ENCODE data around the gene HSD17B1.
A peak's percentile ranks its signal among the peaks of the same experiment; 100 is the strongest.

The HSD17B1 gene

DNA sequence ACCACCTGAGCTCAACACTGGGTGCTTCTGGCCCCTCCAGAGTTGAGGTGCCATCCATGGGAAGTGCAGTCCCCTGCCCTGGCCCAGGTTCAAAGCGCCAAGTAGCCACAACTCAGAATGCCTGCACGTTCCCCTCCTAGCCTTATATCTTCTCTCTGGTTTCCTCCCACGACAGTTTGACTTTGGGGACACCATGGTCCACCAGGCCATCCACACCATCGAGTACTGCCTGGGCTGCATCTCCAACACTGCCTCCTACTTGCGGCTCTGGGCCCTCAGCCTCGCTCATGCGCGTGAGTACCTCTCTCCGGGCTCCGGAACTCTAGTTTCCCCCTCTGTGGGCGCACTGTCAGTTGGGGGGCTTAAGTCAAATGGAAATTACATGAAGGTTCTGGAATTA is 39.0 kb upstream of the HSD17B1 start:
- peaks cover 45 to 58% of the 10 kb centered on the region in 2 experiments for H3K36me3 ChIP-seq (ENCODE audit: control insufficient read depth in 1 of 2, insufficient read depth in 2 of 2, low read depth in 1 of 2, low read length in 2 of 2)
- no peak overlapping the region for H3K23ac ChIP-seq (ENCODE audit: low read length in 2 of 2)
- no peaks in the 10 kb centered on the region for H3K9me3 ChIP-seq (ENCODE audit: control insufficient read depth, low read length)
- H3K18ac ChIP-seq (ENCODE audit: low read depth in 1 of 2, low read length in 2 of 2), result peak overlapping the region in 1 of 2 experiments; percentile 40
- DNase-seq, result no peak
- H2BK120ac ChIP-seq (ENCODE audit: low read depth, low read length), result no peak overlapping the region
- no peak overlapping the region for H3K27ac ChIP-seq (ENCODE audit: low read length, poor library complexity, severe bottlenecking)
- H3K79me1 ChIP-seq (replicated peaks; ENCODE audit: low read length, poor library complexity, severe bottlenecking), result no peaks in the 10 kb centered on the region
- no peak overlapping the region for H3K4ac ChIP-seq (ENCODE audit: low read depth in 1 of 2, low read length in 2 of 2)
- H2AK5ac ChIP-seq (ENCODE audit: low read length, severe bottlenecking), result no peak overlapping the region
- peaks cover 8% of the 10 kb centered on the region for H3K4me1 ChIP-seq (ENCODE audit: control insufficient read depth, insufficient read depth, low read depth, low read length)
- H2BK12ac ChIP-seq (ENCODE audit: low read length in 2 of 2), result peak overlapping the region; percentile 14 to 81
- no peak overlapping the region for H2BK15ac ChIP-seq (ENCODE audit: low read depth, poor library complexity, severe bottlenecking)
- no peak overlapping the region for H2AFZ ChIP-seq (ENCODE audit: low read depth, low read length)
- H3K4me2 ChIP-seq (ENCODE audit: low read length, poor library complexity, severe bottlenecking), result no peak overlapping the region
- H2BK5ac ChIP-seq (ENCODE audit: low read depth, low read length, poor library complexity, severe bottlenecking), result no peak overlapping the region
- no peaks in the 10 kb centered on the region for H3K27me3 ChIP-seq (ENCODE audit: control insufficient read depth in 1 of 2, insufficient read depth in 1 of 2, low read length in 2 of 2)
- H3K9ac ChIP-seq (ENCODE audit: low read length), result peak overlapping the region; percentile 53
- no peak overlapping the region for H3K4me3 ChIP-seq (ENCODE audit: insufficient read depth in 1 of 2, low read depth in 1 of 2, low read length in 2 of 2)
- H3K14ac ChIP-seq (ENCODE audit: low read length in 2 of 2), result no peak overlapping the region
- peak overlapping the region; percentile 22 for H4K8ac ChIP-seq (ENCODE audit: low read length)
- H4K91ac ChIP-seq (ENCODE audit: low read length), result peak overlapping the region; percentile 55
- WGBS, result 99% methylated on average over 11 of the region's 11 CpGs

DNA sequence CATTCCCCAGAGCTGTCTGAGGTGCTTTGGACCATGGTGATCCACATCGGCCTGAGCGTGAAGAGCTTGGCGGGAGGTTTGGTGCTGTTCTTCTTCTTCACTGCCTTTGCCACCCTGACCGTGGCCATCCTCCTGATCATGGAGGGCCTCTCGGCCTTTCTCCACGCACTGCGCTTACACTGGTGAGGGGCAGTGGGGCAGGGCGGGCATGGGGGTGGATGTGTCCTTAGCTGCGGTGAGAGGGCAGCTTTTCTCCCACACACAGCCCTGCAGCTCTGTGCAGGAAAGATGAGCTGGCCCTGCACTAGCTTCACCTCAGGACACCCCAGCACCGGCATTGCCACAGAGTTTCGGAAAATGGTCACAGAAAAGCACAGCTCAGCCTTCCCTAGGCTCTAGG is 38.4 kb upstream of the HSD17B1 start:
- H3K14ac ChIP-seq (ENCODE audit: low read length in 2 of 2), result no peak overlapping the region
- H2AK5ac ChIP-seq (ENCODE audit: low read length, severe bottlenecking), result no peak overlapping the region
- peak overlapping the region; percentile 10 for H4K8ac ChIP-seq (ENCODE audit: low read length)
- H4K91ac ChIP-seq (ENCODE audit: low read length), result peak overlapping the region; percentile 43
- H3K79me1 ChIP-seq (replicated peaks; ENCODE audit: low read length, poor library complexity, severe bottlenecking), result no peaks in the 10 kb centered on the region
- peak overlapping the region; percentile 4 to 40 for H2BK12ac ChIP-seq (ENCODE audit: low read length in 2 of 2)
- H3K4me3 ChIP-seq (ENCODE audit: insufficient read depth in 1 of 2, low read depth in 1 of 2, low read length in 2 of 2), result no peak overlapping the region
- 99% methylated on average over 11 of the region's 11 CpGs for WGBS
- no peak for DNase-seq
- peak overlapping the region; percentile 5 to 16 for H3K18ac ChIP-seq (ENCODE audit: low read depth in 1 of 2, low read length in 2 of 2)
- H3K4me1 ChIP-seq (ENCODE audit: control insufficient read depth, insufficient read depth, low read depth, low read length), result peaks cover 14% of the 10 kb centered on the region
- no peaks in the 10 kb centered on the region for H3K9me3 ChIP-seq (ENCODE audit: control insufficient read depth, low read length)
- H2BK120ac ChIP-seq (ENCODE audit: low read depth, low read length), result no peak overlapping the region
- H2AFZ ChIP-seq (ENCODE audit: low read depth, low read length), result no peak overlapping the region
- no peak overlapping the region for H3K23ac ChIP-seq (ENCODE audit: low read length in 2 of 2)
- H2BK5ac ChIP-seq (ENCODE audit: low read depth, low read length, poor library complexity, severe bottlenecking), result no peak overlapping the region
- no peak overlapping the region for H2BK15ac ChIP-seq (ENCODE audit: low read depth, poor library complexity, severe bottlenecking)
- H3K27me3 ChIP-seq (ENCODE audit: control insufficient read depth in 1 of 2, insufficient read depth in 1 of 2, low read length in 2 of 2), result no peaks in the 10 kb centered on the region
- no peak overlapping the region for H3K27ac ChIP-seq (ENCODE audit: low read length, poor library complexity, severe bottlenecking)
- peak overlapping the region; percentile 48 for H3K9ac ChIP-seq (ENCODE audit: low read length)
- peak overlapping the region in 1 of 2 experiments; percentile 13 for H3K4ac ChIP-seq (ENCODE audit: low read depth in 1 of 2, low read length in 2 of 2)
- H3K36me3 ChIP-seq (ENCODE audit: control insufficient read depth in 1 of 2, insufficient read depth in 2 of 2, low read depth in 1 of 2, low read length in 2 of 2), result peaks cover 39 to 52% of the 10 kb centered on the region in 2 experiments
- H3K4me2 ChIP-seq (ENCODE audit: low read length, poor library complexity, severe bottlenecking), result no peak overlapping the region

- Histone ChIP-seq H3K18ac (ENCODE audit: low read depth in 1 of 2, low read length in 2 of 2) (peak overlapping the region; percentile 4 to 74), H2BK120ac (ENCODE audit: low read depth, low read length) (no peak overlapping the region), H4K8ac (ENCODE audit: low read length) (no peak overlapping the region), H2AK5ac (ENCODE audit: low read length, severe bottlenecking) (no peak overlapping the region), H2BK5ac (ENCODE audit: low read depth, low read length, poor library complexity, severe bottlenecking) (no peak overlapping the region), H3K4me3 (ENCODE audit: insufficient read depth in 1 of 2, low read depth in 1 of 2, low read length in 2 of 2) (no peak overlapping the region), H3K27me3 (ENCODE audit: control insufficient read depth in 1 of 2, insufficient read depth in 1 of 2, low read length in 2 of 2) (no peaks in the 10 kb centered on the region), H3K14ac (ENCODE audit: low read length in 2 of 2) (no peak overlapping the region), H3K9me3 (ENCODE audit: control insufficient read depth, low read length) (no peaks in the 10 kb centered on the region), H3K23ac (ENCODE audit: low read length in 2 of 2) (no peak overlapping the region), H3K9ac (ENCODE audit: low read length) (peak overlapping the region; percentile 48), H3K4ac (ENCODE audit: low read depth in 1 of 2, low read length in 2 of 2) (no peak overlapping the region), H4K91ac (ENCODE audit: low read length) (no peak overlapping the region), H3K4me1 (ENCODE audit: control insufficient read depth, insufficient read depth, low read depth, low read length) (peaks cover 20% of the 10 kb centered on the region), H2AFZ (ENCODE audit: low read depth, low read length) (no peak overlapping the region), H3K4me2 (ENCODE audit: low read length, poor library complexity, severe bottlenecking) (no peak overlapping the region), H2BK15ac (ENCODE audit: low read depth, poor library complexity, severe bottlenecking) (no peak overlapping the region), H3K79me1 (replicated peaks; ENCODE audit: low read length, poor library complexity, severe bottlenecking) (no peaks in the 10 kb centered on the region), H3K27ac (ENCODE audit: low read length, poor library complexity, severe bottlenecking) (no peak overlapping the region), H2BK12ac (ENCODE audit: low read length in 2 of 2) (no peak overlapping the region), H3K36me3 (ENCODE audit: control insufficient read depth in 1 of 2, insufficient read depth in 2 of 2, low read depth in 1 of 2, low read length in 2 of 2) (peaks cover 33 to 48% of the 10 kb centered on the region in 2 experiments)
- WGBS, result 88% methylated on average over 8 of the region's 8 CpGs
- DNase-seq, result no peak
Measured at GRCh38 chr17:42514867-42515266, 37.9 kb upstream of the HSD17B1 start.

- no peaks in the 10 kb centered on the region for H3K9me3 ChIP-seq (ENCODE audit: control insufficient read depth, low read length)
- peak overlapping the region; percentile 85 for H3K9ac ChIP-seq (ENCODE audit: low read length)
- peak overlapping the region; percentile 53 for H4K91ac ChIP-seq (ENCODE audit: low read length)
- H2BK120ac ChIP-seq (ENCODE audit: low read depth, low read length), result peak overlapping the region; percentile 3
- no peaks in the 10 kb centered on the region for H3K27me3 ChIP-seq (ENCODE audit: control insufficient read depth in 1 of 2, insufficient read depth in 1 of 2, low read length in 2 of 2)
- H3K27ac ChIP-seq (ENCODE audit: low read length, poor library complexity, severe bottlenecking), result peak overlapping the region; percentile 100
- no peak overlapping the region for H4K8ac ChIP-seq (ENCODE audit: low read length)
- H3K36me3 ChIP-seq (ENCODE audit: control insufficient read depth in 1 of 2, insufficient read depth in 2 of 2, low read depth in 1 of 2, low read length in 2 of 2), result peaks cover 32 to 47% of the 10 kb centered on the region in 2 experiments
- H3K23ac ChIP-seq (ENCODE audit: low read length in 2 of 2), result no peak overlapping the region
- peaks cover 43% of the 10 kb centered on the region for H3K4me1 ChIP-seq (ENCODE audit: control insufficient read depth, insufficient read depth, low read depth, low read length)
- no peak overlapping the region for H2AK5ac ChIP-seq (ENCODE audit: low read length, severe bottlenecking)
- H3K18ac ChIP-seq (ENCODE audit: low read depth in 1 of 2, low read length in 2 of 2), result peak overlapping the region in 1 of 2 experiments; percentile 5
- H2BK12ac ChIP-seq (ENCODE audit: low read length in 2 of 2), result peak overlapping the region in 1 of 2 experiments; percentile 95
- peak overlapping the region in 1 of 2 experiments; percentile 97 for H3K4ac ChIP-seq (ENCODE audit: low read depth in 1 of 2, low read length in 2 of 2)
- H3K4me2 ChIP-seq (ENCODE audit: low read length, poor library complexity, severe bottlenecking), result no peak overlapping the region
- no peak overlapping the region for H3K4me3 ChIP-seq (ENCODE audit: insufficient read depth in 1 of 2, low read depth in 1 of 2, low read length in 2 of 2)
- H3K79me1 ChIP-seq (replicated peaks; ENCODE audit: low read length, poor library complexity, severe bottlenecking), result no peaks in the 10 kb centered on the region
- H2AFZ ChIP-seq (ENCODE audit: low read depth, low read length), result no peak overlapping the region
- no peak overlapping the region for H2BK5ac ChIP-seq (ENCODE audit: low read depth, low read length, poor library complexity, severe bottlenecking)
- H2BK15ac ChIP-seq (ENCODE audit: low read depth, poor library complexity, severe bottlenecking), result no peak overlapping the region
- H3K14ac ChIP-seq (ENCODE audit: low read length in 2 of 2), result no peak overlapping the region
- DNase-seq, result peak; percentile 86
- WGBS, result 9% methylated on average over 9 of the region's 9 CpGs
Measured at GRCh38 chr17:42517516-42517915, 35.2 kb upstream of the HSD17B1 start.

Measured in mesenchymal stem cell (in vitro differentiated cells and primary cell).